ENCODE data around the gene RASGRP1.

The RASGRP1 gene

DNA sequence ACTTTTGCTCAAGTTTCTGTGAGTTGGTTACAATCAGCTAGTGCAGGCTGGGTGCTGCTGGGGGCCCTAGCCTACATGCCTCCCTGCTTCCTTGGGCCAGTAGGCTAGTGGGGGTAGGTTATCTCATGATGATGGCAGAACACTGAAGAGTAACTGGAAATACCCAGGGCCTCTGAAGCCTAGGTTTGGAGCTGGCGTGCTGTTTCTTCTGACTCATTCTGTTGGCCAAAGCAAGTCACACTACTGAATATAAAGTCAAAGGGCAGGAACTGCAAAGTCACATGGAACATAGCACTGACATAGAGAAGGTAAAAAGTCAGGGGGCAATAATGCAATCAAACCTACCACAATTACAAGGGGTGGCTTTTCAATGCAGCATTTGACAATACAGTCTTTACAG lies 34.5 kb downstream of the RASGRP1 start:
- TF ChIP-seq L3MBTL2 (conservative IDR thresholded peaks at IDR 0.05) (no peak), FOXM1 (IDR thresholded peaks at IDR 0.05; ENCODE audit: borderline replicate concordance) (no peak), ZNF384 (IDR thresholded peaks at IDR 0.05) (no peak), NFRKB (IDR thresholded peaks at IDR 0.05) (no peak), ELF4 (IDR thresholded peaks at IDR 0.05) (no peak), BHLHE40 (IDR thresholded peaks at IDR 0.05; ENCODE audit: borderline replicate concordance) (no peak), FOXK2 (IDR thresholded peaks at IDR 0.05) (no peak), ARNT (IDR thresholded peaks at IDR 0.05) (no peak)
- POLR2A ChIA-PET = no interaction called here
- CTCF ChIA-PET = no interaction called here
- DNase-seq (ENCODE audit: extremely low spot score) = no peak

DNA sequence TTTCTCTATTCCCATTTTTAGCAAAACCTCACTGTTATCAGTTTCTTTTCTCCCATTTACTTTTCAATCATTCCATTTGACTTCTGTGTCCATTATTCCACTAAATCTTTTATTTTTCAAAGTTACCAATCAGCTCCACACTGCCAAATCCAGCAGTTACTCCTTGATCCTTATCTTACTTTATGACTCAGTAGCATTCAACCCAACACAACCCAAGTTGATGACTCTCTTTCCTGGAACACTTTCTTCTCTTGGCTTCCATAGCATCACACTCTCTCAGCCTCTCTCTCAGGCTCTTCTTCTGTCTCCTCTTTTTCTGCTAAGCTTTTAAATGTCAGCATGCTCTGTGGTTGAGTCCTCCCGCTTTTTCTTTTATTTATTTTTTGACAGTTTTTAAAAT lies 36.3 kb downstream of the RASGRP1 start:
- ChIA-PET CTCF (no interaction called here), POLR2A (no interaction called here)
- TF ChIP-seq ARNT (IDR thresholded peaks at IDR 0.05) = no peak
- no peak for TF ChIP-seq CTBP1 (IDR thresholded peaks at IDR 0.05; ENCODE audit: borderline replicate concordance)
- TF ChIP-seq, protein P1, sequence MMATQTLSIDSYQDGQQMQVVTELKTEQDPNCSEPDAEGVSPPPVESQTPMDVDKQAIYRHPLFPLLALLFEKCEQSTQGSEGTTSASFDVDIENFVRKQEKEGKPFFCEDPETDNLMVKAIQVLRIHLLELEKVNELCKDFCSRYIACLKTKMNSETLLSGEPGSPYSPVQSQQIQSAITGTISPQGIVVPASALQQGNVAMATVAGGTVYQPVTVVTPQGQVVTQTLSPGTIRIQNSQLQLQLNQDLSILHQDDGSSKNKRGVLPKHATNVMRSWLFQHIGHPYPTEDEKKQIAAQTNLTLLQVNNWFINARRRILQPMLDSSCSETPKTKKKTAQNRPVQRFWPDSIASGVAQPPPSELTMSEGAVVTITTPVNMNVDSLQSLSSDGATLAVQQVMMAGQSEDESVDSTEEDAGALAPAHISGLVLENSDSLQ (IDR thresholded peaks at IDR 0.05) = no peak
- TF ChIP-seq ZNF384 (IDR thresholded peaks at IDR 0.05) = no peak
- no peak for TF ChIP-seq HDGF (IDR thresholded peaks at IDR 0.05; ENCODE audit: borderline replicate concordance)
- no peak for TF ChIP-seq SP1 (IDR thresholded peaks at IDR 0.05)
- TF ChIP-seq L3MBTL2 (conservative IDR thresholded peaks at IDR 0.05) = no peak
- no peak for TF ChIP-seq ELF4 (IDR thresholded peaks at IDR 0.05)
- no peak for TF ChIP-seq SUZ12 (IDR thresholded peaks at IDR 0.05)
- TF ChIP-seq LEF1 (IDR thresholded peaks at IDR 0.05; ENCODE audit: borderline replicate concordance) = no peak
- no peak for TF ChIP-seq FOXM1 (IDR thresholded peaks at IDR 0.05; ENCODE audit: borderline replicate concordance)
- TF ChIP-seq TARDBP (IDR thresholded peaks at IDR 0.05) = no peak
- no peak for TF ChIP-seq FOXK2 (IDR thresholded peaks at IDR 0.05)
- no peak for TF ChIP-seq FOXA1 (IDR thresholded peaks at IDR 0.05)
- TF ChIP-seq NFRKB (IDR thresholded peaks at IDR 0.05) = no peak
- no peak for TF ChIP-seq BHLHE40 (IDR thresholded peaks at IDR 0.05; ENCODE audit: borderline replicate concordance)
- no peak for DNase-seq (ENCODE audit: extremely low spot score)

DNA sequence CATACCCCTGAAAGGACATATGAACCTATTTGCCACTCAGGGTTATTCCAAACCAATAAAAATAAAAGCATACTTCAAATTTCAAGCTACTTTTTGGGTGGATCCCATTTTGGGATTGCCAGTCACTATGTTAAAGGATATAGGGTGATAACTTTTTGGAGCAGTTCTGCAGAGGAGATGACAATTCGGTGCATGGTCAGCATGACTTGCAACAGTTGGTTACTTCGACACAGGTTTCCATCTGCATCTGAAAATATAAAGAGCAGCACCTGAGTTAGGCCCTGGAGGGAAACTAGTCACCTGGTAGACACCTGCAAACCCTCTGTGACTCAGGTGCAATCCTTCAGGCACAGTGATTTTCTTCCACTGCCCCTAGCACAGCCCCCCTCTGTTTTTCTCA lies 38.5 kb downstream of the RASGRP1 start:
- ChIA-PET POLR2A (no interaction called here), CTCF (no interaction called here)
- TF ChIP-seq TARDBP (IDR thresholded peaks at IDR 0.05) (no peak), ZNF384 (IDR thresholded peaks at IDR 0.05) (no peak), L3MBTL2 (conservative IDR thresholded peaks at IDR 0.05) (no peak), NFRKB (IDR thresholded peaks at IDR 0.05) (no peak), LEF1 (IDR thresholded peaks at IDR 0.05; ENCODE audit: borderline replicate concordance) (no peak), FOXA1 (IDR thresholded peaks at IDR 0.05) (no peak)
- no peak for DNase-seq (ENCODE audit: extremely low spot score)

DNA sequence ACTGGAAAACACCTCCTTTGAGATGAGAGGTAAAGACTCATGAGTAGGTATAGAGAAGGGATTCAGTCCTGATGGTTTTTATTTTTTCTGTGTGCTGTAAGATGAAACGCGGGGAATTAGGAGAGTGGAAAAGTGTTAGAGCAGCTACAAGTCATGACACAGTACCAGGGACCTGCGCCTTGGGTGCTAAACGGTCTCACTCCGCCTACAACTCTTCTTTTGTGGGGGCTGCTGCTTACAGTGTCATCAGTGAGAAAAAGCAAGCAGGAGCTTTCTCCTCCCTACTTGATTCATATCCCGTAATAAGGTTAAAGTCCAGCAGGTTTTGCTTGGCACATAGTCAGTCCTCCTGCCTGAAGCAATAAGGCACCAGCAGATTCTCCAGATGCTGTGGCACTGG lies 39.1 kb downstream of the RASGRP1 start:
- no peak for TF ChIP-seq SP1 (IDR thresholded peaks at IDR 0.05)
- no peak for TF ChIP-seq FOXM1 (IDR thresholded peaks at IDR 0.05; ENCODE audit: borderline replicate concordance)
- no peak for TF ChIP-seq SUZ12 (IDR thresholded peaks at IDR 0.05)
- no peak for TF ChIP-seq LEF1 (IDR thresholded peaks at IDR 0.05; ENCODE audit: borderline replicate concordance)
- TF ChIP-seq ARNT (IDR thresholded peaks at IDR 0.05) = no peak
- no peak for TF ChIP-seq CTBP1 (IDR thresholded peaks at IDR 0.05; ENCODE audit: borderline replicate concordance)
- no peak for TF ChIP-seq L3MBTL2 (conservative IDR thresholded peaks at IDR 0.05)
- no peak for TF ChIP-seq NFRKB (IDR thresholded peaks at IDR 0.05)
- TF ChIP-seq FOXK2 (IDR thresholded peaks at IDR 0.05) = no peak
- no peak for TF ChIP-seq ELF4 (IDR thresholded peaks at IDR 0.05)
- no peak for TF ChIP-seq HDGF (IDR thresholded peaks at IDR 0.05; ENCODE audit: borderline replicate concordance)
- no peak for TF ChIP-seq BHLHE40 (IDR thresholded peaks at IDR 0.05; ENCODE audit: borderline replicate concordance)
- TF ChIP-seq TARDBP (IDR thresholded peaks at IDR 0.05) = no peak
- no peak for TF ChIP-seq FOXA1 (IDR thresholded peaks at IDR 0.05)
- TF ChIP-seq ZNF384 (IDR thresholded peaks at IDR 0.05) = no peak
- TF ChIP-seq, protein P1 (IDR thresholded peaks at IDR 0.05) = no peak
- ChIA-PET POLR2A (no interaction called here), CTCF (no interaction called here)
- no peak for DNase-seq (ENCODE audit: extremely low spot score)

DNA sequence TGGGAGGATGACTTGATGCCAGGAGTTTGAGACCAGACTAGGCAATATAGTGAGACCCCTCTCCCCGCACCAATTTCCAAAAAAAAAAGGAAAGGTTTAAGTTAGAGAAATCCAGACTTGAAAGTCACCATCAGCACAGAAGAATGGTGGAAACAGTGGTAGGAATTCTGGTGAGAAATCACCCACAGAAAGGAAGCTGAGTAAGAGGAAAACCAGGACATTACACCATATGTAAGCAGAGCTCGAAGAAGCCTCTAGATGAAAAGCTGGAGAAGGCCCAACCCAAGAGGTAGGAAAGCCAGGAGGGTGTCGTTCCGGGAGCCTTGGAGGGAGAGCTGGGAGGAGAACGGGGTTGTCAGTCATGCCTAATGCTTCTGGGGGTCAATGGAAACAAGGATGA lies 40.5 kb downstream of the RASGRP1 start:
- no peak for DNase-seq (ENCODE audit: extremely low spot score)
- no peak for TF ChIP-seq SP1 (IDR thresholded peaks at IDR 0.05)
- no peak for TF ChIP-seq CTBP1 (IDR thresholded peaks at IDR 0.05; ENCODE audit: borderline replicate concordance)
- TF ChIP-seq ZNF384 (IDR thresholded peaks at IDR 0.05) = no peak
- no peak for TF ChIP-seq NFRKB (IDR thresholded peaks at IDR 0.05)
- no peak for TF ChIP-seq FOXM1 (IDR thresholded peaks at IDR 0.05; ENCODE audit: borderline replicate concordance)
- TF ChIP-seq LEF1 (IDR thresholded peaks at IDR 0.05; ENCODE audit: borderline replicate concordance) = no peak
- no peak for TF ChIP-seq TARDBP (IDR thresholded peaks at IDR 0.05)
- no peak for TF ChIP-seq FOXA1 (IDR thresholded peaks at IDR 0.05)
- no peak for TF ChIP-seq SUZ12 (IDR thresholded peaks at IDR 0.05)
- TF ChIP-seq, protein P1 (IDR thresholded peaks at IDR 0.05) = no peak
- TF ChIP-seq BHLHE40 (IDR thresholded peaks at IDR 0.05; ENCODE audit: borderline replicate concordance) = no peak
- no peak for TF ChIP-seq HDGF (IDR thresholded peaks at IDR 0.05; ENCODE audit: borderline replicate concordance)
- no peak for TF ChIP-seq FOXK2 (IDR thresholded peaks at IDR 0.05)
- no peak for TF ChIP-seq ARNT (IDR thresholded peaks at IDR 0.05)
- TF ChIP-seq ELF4 (IDR thresholded peaks at IDR 0.05) = no peak
- no peak for TF ChIP-seq L3MBTL2 (conservative IDR thresholded peaks at IDR 0.05)
- POLR2A ChIA-PET = no interaction called here
- CTCF ChIA-PET = no interaction called here

DNA sequence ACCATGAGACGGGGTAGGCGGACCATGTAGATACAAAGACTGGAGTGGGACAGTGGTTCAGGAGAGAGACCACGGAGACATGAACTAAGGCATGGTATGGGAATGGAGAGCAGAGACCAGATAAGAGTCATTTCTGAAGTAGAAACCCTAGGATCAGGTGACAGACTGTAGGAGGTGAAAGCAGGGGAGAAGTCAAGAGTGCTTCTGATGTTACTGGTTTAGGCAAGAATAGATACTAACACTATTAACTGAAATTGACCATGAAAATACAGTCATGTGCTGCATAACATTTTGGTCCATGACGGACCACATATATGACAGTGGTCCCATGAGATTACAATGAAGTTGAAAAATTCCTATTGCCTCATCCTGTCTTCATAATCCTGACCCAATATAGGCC lies 41.7 kb downstream of the RASGRP1 start:
- ChIA-PET POLR2A (no interaction called here), CTCF (no interaction called here)
- TF ChIP-seq, protein P1 (IDR thresholded peaks at IDR 0.05) = no peak
- TF ChIP-seq CTBP1 (IDR thresholded peaks at IDR 0.05; ENCODE audit: borderline replicate concordance) = no peak
- no peak for TF ChIP-seq FOXA1 (IDR thresholded peaks at IDR 0.05)
- no peak for TF ChIP-seq BHLHE40 (IDR thresholded peaks at IDR 0.05; ENCODE audit: borderline replicate concordance)

More for the DNA sequence above, 41.7 kb downstream of the RASGRP1 start:
- no peak for DNase-seq (ENCODE audit: extremely low spot score)
